Muscle layer of duodenum (tissue), 2 donors: ENCODE measurements around the gene POLN.
"Not testable (repeated sequence)": the region's sequence is repeated elsewhere in the genome, so short reads cannot be mapped to it uniquely, and the experiment has no call there.

Source experiments
- H3K27ac ChIP-seq: one replicate; pipeline ENCODE4 v1.7.0; 2013; ENCODE audit warnings: mild to moderate bottlenecking, low read length
- H3K27me3 ChIP-seq: one replicate; pipeline ENCODE4 v1.7.0; 2013; ENCODE audit warnings: low read depth, mild to moderate bottlenecking, control low read depth, low read length
- H3K36me3 ChIP-seq, 2 donors: one replicate each; pipeline ENCODE4 v1.7.0; 2013; ENCODE audit warnings: low read length in 2 of 2, control low read depth in 1 of 2, mild to moderate bottlenecking in 1 of 2; ENCODE audit not compliant: insufficient read depth in 2 of 2, control insufficient read depth in 1 of 2
- H3K4me1 ChIP-seq, 2 donors: one replicate each; pipeline ENCODE4 v1.7.0; 2013; ENCODE audit warnings: low read length in 2 of 2, mild to moderate bottlenecking in 2 of 2, control low read depth in 1 of 2, moderate library complexity in 1 of 2; ENCODE audit not compliant: insufficient read depth in 2 of 2, control insufficient read depth in 1 of 2
- H3K4me3 ChIP-seq, 2 donors: one replicate each; pipeline ENCODE4 v1.7.0; 2013; ENCODE audit warnings: low read length in 2 of 2, low read depth in 1 of 2, mild to moderate bottlenecking in 1 of 2
- H3K9me3 ChIP-seq, 2 donors: one replicate each; pipeline ENCODE4 v1.7.0; 2013; ENCODE audit warnings: low read length in 2 of 2, control low read depth in 1 of 2, mild to moderate bottlenecking in 1 of 2; ENCODE audit not compliant: control insufficient read depth in 1 of 2
- donor health status: healthy.

The POLN gene

DNA sequence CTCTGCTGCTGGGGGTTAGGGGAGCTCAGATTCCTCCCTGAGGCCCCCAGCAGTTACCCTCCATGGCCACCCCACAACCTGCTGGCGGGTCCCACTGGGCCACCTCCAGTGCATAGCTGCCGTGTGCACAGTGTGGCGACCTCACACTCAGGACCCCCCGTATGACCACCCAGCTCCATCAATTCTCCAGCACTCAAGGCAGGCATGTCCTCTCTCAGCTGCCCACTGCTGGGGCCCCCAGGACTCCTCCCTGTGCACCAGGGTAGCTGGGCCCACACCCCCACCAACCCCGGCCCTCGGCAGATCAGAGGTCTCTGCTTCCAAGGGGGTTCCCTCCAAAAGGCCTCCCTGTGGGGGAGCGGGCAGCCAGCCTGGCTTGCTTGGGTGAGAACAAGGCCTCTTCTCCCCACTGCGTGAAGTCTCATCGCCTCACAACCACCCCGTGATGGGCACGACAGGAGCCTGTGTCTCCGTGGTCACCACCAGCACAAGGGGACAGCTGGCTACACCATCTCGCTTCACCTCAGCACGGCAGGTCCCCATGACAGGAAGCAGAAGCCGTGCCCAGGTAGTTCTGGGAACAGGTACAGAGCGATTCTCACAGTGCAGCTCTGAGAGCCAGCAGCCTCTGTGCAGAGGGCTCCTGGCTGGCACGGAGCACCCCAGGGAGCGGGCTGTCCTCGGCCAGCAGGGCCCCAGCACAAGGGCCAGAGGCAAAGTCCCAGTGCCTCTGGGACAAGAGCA lies 4.6 kb upstream of the POLN start:
- H3K36me3 ChIP-seq: peaks cover 3 to 39% of the 10 kb centered on the region in 2 donors
- peaks cover 4 to 21% of the 10 kb centered on the region in 2 donors for H3K4me1 ChIP-seq
- H3K27me3 ChIP-seq: no peaks in the 10 kb centered on the region
- H3K4me3 ChIP-seq: no peak overlapping the region
- no peaks in the 10 kb centered on the region for H3K9me3 ChIP-seq
- no peak overlapping the region for H3K27ac ChIP-seq

DNA sequence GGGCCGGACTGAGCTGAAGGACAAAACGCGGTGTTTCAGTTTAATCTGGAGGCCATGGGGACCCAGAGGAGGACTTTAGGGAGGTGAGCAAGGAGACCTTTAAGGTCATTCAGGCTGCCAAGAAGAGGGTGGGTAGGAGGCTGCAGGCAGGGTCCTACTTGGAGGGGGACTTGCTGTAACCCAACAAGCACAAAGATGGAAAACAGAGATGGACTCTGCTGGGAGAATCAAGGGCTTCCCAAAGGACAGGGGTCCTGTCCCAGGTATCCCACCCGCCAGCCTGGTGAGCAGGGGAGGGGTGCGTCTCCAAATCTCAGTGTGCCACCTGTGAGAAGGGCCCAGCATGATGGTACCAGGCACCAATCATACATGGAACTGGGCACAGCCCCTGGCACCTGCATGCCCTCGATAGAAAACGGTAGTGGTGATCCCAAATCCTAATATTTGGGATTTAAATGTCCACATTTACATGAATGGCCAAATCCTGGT lies 3.9 kb upstream of the POLN start:
- no peaks in the 10 kb centered on the region for H3K9me3 ChIP-seq
- no peaks in the 10 kb centered on the region for H3K27me3 ChIP-seq
- peaks cover 2 to 33% of the 10 kb centered on the region in 2 donors for H3K36me3 ChIP-seq
- peaks cover 6 to 26% of the 10 kb centered on the region in 2 donors for H3K4me1 ChIP-seq
- H3K4me3 ChIP-seq: no peak overlapping the region
- H3K27ac ChIP-seq: no peak overlapping the region

DNA sequence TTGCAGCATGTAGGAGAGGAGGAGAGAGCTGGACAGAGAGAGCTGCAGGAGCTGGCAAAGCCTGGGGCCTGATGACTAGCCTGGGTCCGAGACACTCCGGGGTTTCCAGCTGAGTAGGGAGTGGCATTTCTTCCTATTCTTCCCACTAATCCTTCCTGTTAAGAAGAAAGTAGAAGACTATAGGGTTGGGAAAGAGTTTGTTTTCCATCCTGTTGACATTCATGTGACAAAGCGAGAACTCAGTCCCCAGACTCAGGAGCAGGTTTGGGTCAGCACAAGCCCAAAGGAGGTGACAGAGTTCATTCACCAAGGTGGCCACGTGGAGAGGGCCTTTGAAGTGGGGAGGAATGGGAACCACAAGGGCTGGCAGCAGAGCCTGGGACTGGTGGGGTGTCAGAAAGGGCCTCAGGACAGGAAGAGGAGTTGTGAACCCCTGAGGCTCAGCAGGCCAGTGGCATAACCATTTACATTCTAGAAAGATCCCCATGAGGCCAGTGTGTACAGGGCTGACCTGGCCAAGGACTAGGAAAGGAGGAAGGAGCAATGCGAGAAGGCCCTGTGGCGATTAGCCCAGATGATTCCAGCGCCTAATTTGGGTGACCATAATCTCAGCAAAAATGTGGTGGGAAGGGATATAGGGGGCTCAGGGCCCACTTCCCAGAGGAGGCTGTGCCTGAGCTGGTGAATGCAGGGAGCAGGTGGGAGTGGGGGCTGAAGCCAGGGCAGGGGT lies 3.3 kb upstream of the POLN start:
- H3K4me3 ChIP-seq: no peak overlapping the region
- peaks cover 10 to 32% of the 10 kb centered on the region in 2 donors for H3K4me1 ChIP-seq
- no peaks in the 10 kb centered on the region for H3K9me3 ChIP-seq
- H3K27me3 ChIP-seq: no peaks in the 10 kb centered on the region
- H3K36me3 ChIP-seq: peaks cover 0 to 27% of the 10 kb centered on the region in 2 donors
- H3K27ac ChIP-seq: no peak overlapping the region

DNA sequence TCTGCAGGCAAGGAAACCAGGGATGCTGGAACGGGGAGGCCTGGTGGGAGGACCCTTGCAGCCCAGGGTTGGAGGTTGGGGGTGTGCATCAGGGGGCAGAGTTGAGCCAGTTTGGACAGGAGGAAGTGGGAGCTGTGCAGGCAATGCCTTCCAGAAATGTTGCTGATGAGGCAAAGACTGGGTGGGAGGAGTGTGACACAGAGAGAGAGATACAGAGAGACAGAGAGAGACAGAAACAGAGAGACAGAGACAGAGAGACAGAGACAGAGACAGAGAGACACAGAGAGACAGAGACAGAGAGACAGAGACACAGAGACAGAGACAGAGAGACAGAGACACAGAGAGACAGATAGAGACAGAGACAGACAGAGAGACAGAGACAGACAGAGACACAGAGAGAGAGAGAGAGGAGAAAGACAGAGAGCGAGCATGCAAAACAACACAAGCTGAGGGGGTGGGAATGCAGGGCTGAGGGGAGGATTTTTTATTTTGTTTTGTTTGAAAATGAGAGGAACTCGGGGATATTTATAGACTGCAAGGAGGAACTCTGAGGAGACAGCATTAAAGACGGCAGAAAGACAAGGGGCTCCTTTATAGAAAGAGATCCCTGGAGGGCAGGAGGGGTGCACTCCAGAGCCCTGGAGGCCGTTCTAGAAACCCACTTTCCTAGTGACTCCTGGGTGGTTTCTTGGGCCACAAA lies 1.9 kb upstream of the POLN start:
- Histone ChIP-seq H3K4me3 (no peak overlapping the region), H3K27me3 (no peaks in the 10 kb centered on the region), H3K9me3 (no peaks in the 10 kb centered on the region), H3K27ac (peak overlapping the region; percentile 16), H3K36me3 (peaks cover 0 to 13% of the 10 kb centered on the region in 2 donors), H3K4me1 (peaks cover 19 to 43% of the 10 kb centered on the region in 2 donors)

DNA sequence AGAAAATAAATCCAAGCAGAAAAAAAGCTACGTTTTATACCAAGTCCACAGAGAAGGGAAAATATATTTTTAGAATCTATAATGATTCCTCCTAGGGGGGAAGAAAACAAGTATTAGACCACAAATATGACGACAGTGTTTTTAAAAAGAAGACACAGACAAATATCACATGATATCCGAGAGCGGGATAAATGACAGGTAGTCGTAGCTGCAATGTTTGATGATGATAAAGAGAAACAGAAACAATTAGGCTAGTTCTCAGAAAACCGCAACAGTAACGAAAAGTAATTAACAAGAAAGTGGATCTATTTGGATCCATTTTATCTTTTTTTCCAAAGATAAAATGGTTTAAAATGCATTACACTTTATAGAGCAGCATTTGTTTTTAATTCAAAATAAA lies 918 bp downstream of the POLN start:
- H3K27ac ChIP-seq: peak overlapping the region; percentile 52
- H3K36me3 ChIP-seq: peaks cover 0 to 8% of the 10 kb centered on the region in 2 donors
- no peaks in the 10 kb centered on the region for H3K27me3 ChIP-seq
- no peaks in the 10 kb centered on the region for H3K9me3 ChIP-seq
- peaks cover 19 to 60% of the 10 kb centered on the region in 2 donors for H3K4me1 ChIP-seq
- H3K4me3 ChIP-seq: peak overlapping the region; percentile 85 to 92

DNA sequence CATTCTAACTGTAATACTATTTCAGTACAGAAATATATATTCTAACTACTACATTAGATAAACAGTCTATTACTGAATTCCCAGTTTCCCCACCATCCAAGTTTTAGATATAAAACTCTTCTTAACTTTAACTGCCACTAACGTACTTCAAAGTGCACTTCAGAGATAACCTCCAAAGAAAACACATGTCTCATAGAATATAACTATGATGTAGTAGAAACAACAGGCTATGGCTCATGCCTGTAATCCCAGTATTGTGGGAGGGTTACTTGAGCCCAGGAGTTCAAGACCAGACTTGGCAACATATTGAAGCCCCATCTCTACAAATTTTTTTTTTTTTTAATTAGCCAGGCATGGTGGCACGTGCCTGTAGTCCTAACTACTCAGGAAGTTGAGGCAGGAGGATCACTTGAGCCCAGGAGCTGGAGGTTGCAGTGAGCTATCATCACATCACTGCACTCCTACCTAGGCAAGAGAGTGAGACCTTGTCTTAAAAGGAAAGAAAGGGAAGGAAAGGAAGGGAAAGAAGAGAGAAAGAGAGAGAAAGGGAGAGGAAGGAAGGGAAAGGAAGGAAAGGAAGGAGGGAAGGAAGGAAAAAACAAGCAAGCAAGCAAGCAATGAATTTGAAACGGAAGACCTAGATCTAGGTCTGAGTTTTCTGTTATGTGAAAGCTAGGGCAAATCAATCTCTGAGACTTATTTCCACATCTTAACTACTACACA lies 4.8 kb downstream of the POLN start:
- Histone ChIP-seq H3K4me3 (no peak overlapping the region), H3K36me3 (peaks cover 10 to 21% of the 10 kb centered on the region in 2 donors), H3K27me3 (no peaks in the 10 kb centered on the region), H3K27ac (no peak overlapping the region), H3K4me1 (peaks cover 15 to 39% of the 10 kb centered on the region in 2 donors), H3K9me3 (no peaks in the 10 kb centered on the region)

DNA sequence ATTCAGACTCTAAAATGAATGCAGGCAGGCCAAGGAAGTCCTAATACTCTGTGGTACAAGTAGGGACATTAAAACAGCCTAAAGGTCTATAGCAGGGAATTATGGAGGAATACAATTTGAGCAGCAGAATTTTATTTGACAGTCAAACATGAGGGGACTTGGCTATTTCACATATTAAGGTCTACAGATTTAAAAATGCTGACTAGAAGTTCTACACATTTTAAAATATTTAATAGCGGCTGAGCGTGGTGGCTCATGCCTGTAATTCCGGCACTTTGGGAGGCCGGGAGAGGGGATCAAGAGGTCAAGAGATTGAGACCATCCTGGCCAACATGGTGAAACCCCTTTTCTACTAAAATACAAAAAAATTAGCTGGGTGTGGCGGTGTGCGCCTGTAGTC lies 10.8 kb downstream of the POLN start:
- no peaks in the 10 kb centered on the region for H3K9me3 ChIP-seq
- no peaks in the 10 kb centered on the region for H3K4me1 ChIP-seq
- H3K36me3 ChIP-seq: peaks cover 10 to 13% of the 10 kb centered on the region in 2 donors
- no peak overlapping the region for H3K4me3 ChIP-seq
- H3K27ac ChIP-seq: no peak overlapping the region
- H3K27me3 ChIP-seq: no peaks in the 10 kb centered on the region

DNA sequence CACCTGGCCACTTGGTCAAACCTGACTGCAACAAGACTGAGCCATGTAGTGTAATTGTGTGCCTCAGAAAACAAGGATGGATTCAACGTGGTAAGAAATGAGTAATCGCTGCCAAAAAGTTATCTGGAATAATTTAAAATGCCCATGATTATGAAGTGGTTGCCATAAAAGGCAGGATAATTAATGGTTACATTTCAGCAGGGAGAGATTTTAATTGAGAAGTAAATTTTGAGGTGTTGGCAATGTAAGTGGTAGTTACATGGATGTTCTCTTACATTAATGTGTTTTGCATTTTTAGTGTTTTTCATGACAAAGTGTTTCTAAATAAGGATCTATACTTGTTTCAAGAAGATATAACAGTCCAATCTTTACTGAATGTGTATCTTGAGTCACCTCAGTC lies 15.7 kb downstream of the POLN start:
- Histone ChIP-seq H3K27ac (no peak overlapping the region), H3K4me3 (no peak overlapping the region), H3K27me3 (no peaks in the 10 kb centered on the region), H3K9me3 (no peaks in the 10 kb centered on the region), H3K4me1 (no peaks in the 10 kb centered on the region), H3K36me3 (peaks cover 0 to 13% of the 10 kb centered on the region in 2 donors)

DNA sequence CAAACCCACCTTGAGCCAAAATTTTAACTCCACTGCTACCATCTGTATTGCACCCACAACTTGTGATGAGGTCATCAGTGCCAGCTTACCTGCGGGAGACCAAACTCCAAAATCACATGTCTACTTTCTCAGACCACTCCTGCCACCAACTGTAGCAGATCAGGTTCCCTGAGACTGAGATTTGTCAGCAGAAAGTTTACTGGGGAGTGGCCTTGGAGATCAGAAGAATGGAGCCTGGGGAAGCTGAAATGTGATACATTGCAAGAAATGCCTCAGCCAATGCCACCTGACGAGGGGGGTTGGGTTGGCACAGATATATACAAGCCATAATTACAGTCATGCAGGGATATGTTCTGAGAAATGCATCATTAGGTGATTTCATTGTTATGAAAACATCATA lies 19.1 kb downstream of the POLN start:
- H3K27me3 ChIP-seq: no peaks in the 10 kb centered on the region
- H3K4me3 ChIP-seq: no peak overlapping the region
- no peak overlapping the region for H3K27ac ChIP-seq
- H3K9me3 ChIP-seq: no peaks in the 10 kb centered on the region
- peaks cover 0 to 13% of the 10 kb centered on the region in 2 donors for H3K36me3 ChIP-seq
- no peaks in the 10 kb centered on the region for H3K4me1 ChIP-seq

DNA sequence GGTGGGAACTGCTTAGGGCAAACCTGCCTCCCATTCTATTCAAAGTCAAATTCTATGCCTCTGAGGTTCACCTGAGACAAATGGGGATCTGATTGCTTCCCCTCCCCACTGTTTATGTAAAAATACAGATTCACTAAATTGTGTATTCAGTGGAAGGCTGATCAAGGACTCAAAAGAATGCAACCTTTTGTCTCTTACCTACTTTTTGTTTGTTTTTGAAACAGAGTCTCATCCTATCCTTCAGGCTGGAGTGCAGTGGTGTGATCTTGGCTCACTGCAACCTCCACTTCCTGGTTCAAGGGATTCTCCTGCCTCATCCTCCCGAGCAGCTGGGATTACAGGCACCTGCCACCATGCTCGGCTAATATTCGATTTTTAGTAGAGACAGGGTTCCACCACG lies 20.5 kb downstream of the POLN start:
- H3K27me3 ChIP-seq, H3K27ac ChIP-seq, H3K9me3 ChIP-seq, H3K4me3 ChIP-seq, H3K4me1 ChIP-seq: not testable (repeated sequence)
- H3K36me3 ChIP-seq: peaks cover 0 to 13% of the 10 kb centered on the region in 2 donors
